ENCODE measurements around the gene FRK. TPM values are rescaled to one million over a fixed set of nuclear protein-coding genes. Genes with fewer than 3 reads are reported as not detected.
"Not testable (repeated sequence)": the region's sequence is repeated elsewhere in the genome, so short reads cannot be mapped to it uniquely, and the experiment has no call there.

FRK gene
- total RNA-seq, 2 experiments from 2014 or later: 0.02 TPM

DNA sequence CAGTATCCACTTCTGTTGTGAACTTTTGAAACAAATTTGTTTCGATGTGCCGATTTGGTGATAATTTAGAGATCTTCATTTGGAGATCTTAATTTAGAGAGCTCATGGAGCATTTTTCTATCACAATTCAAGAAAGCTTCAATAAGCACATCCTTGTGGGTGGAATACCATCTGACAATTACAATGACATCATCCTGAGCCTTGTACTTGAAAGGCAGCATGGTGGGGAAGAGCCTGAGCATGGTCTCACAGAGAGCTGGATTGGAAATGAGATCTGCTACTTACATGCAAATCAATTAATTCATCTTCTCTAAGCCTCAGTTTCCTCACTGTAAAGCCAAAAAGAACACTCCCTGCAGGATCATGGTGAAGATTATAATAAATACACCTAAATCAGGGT lies 75.9 kb downstream of the FRK start:
- Mint-ChIP-seq H3K4me3 (no peak overlapping the region), H3K9me3 (no peaks in the 10 kb centered on the region), H3K36me3 (no peaks in the 10 kb centered on the region), H3K27ac (no peak overlapping the region), H3K27me3 (no peaks in the 10 kb centered on the region), H3K4me1 (ENCODE audit: low read depth) (no peaks in the 10 kb centered on the region)
- CTCF ChIA-PET: no interaction called here
- intact Hi-C loops (cut with micrococcal nuclease): no loop called here
- POLR2A ChIA-PET: no interaction called here
- DNase-seq: no peak

DNA sequence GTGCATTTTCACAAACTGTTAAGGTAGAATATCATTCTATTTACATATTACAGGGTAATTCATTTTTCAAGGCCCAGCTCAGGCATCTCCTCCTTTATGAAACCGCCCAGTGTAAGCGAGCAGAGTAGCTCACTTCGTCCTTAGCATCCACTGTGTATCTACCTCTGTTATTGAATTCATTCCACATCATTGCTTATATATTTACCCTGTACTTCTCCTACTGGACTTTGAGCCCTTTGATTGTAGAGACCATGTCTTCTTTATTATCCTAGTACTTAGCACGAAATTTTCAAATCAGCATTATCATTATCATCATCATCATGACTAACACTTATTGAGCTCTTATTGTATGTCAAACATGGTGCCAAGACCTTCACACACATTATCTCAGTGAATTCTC lies 76.7 kb downstream of the FRK start:
- Mint-ChIP-seq H3K27ac (no peak overlapping the region), H3K36me3 (no peaks in the 10 kb centered on the region), H3K27me3 (no peaks in the 10 kb centered on the region), H3K4me3 (no peak overlapping the region), H3K9me3 (no peaks in the 10 kb centered on the region), H3K4me1 (ENCODE audit: low read depth) (no peaks in the 10 kb centered on the region)
- ChIA-PET POLR2A (no interaction called here), CTCF (no interaction called here)
- no peak for DNase-seq
- intact Hi-C loops (cut with micrococcal nuclease): no loop called here

DNA sequence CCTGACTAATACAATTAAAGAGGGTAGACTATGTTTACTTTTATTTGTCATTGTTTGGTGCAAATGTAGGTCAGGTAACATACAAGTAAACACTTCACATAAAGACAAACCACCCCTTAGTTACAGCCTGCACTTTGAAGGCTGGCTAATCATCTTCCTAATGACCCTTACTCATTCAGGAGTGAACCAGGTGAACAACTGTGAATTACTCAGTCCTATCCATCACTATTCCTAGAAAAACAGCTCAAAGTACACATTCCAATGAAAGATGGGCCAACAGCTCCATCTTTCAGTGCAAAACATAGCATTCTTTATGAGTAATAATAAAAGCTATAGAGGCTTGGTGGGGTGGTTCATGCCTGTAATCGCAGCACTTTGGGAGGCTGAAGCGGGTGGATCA lies 78.2 kb downstream of the FRK start:
- Mint-ChIP-seq H3K27me3 (no peaks in the 10 kb centered on the region), H3K36me3 (no peaks in the 10 kb centered on the region), H3K9me3 (no peaks in the 10 kb centered on the region), H3K27ac (no peak overlapping the region), H3K4me3 (no peak overlapping the region), H3K4me1 (ENCODE audit: low read depth) (no peaks in the 10 kb centered on the region)
- DNase-seq: no peak
- POLR2A ChIA-PET: no interaction called here
- intact Hi-C loops (cut with micrococcal nuclease): no loop called here
- CTCF ChIA-PET: no interaction called here

DNA sequence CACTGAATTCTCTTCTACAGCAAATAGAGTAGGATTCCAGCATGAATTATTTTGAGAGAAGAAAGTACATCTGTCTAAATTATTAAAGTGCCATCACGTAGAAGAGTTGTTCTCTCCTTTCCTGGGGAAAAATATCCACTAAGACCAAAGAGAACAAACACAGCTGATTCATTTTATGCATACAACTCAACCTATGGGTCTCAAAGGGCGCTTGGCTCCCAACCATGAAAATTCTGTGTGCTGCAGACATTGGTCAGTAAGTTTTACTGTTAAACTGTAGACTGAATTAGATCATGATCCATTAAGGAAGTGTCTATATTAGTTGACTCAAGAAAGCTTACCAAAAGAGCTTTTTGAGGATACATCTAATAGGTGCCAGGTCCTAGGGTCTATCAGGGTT lies 83.5 kb downstream of the FRK start:
- H3K4me1 Mint-ChIP-seq (ENCODE audit: low read depth): no peaks in the 10 kb centered on the region
- H3K36me3 Mint-ChIP-seq: no peaks in the 10 kb centered on the region
- DNase-seq: no peak
- intact Hi-C loops (cut with micrococcal nuclease): no loop called here
- peaks cover 1% of the 10 kb centered on the region for H3K27me3 Mint-ChIP-seq
- CTCF ChIA-PET: no interaction called here
- no peak overlapping the region for H3K27ac Mint-ChIP-seq
- H3K4me3 Mint-ChIP-seq: no peak overlapping the region
- no peaks in the 10 kb centered on the region for H3K9me3 Mint-ChIP-seq
- POLR2A ChIA-PET: no interaction called here

DNA sequence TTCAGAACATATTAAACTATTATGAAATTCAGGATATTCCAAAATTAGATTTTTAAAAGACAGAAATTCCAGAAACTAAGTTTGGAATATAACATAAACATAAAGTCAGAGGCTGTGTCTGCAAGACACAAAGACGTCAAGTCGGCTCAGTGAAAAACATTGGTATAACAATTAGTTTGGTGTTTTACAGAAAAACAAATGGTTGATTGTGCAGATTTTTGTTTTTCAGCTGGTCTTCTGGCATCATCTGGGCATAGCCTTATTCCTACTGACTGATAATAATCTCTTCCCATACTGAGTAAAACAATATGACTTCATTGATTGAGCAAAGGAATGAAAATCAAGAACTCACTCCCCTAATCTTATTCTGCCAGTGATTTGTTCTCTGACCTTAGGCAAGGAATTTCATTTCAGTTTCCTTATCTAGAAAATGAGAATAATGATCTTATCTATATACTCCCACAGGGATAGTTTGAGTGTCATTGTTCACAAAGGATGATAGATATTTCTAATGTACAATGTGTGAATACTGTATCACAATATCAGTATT lies 84.3 kb downstream of the FRK start:
- POLR2A ChIA-PET: no interaction called here
- Mint-ChIP-seq H3K4me3 (no peak overlapping the region), H3K9me3 (no peaks in the 10 kb centered on the region), H3K36me3 (no peaks in the 10 kb centered on the region), H3K27ac (no peak overlapping the region), H3K27me3 (peaks cover 1% of the 10 kb centered on the region), H3K4me1 (ENCODE audit: low read depth) (no peaks in the 10 kb centered on the region)
- intact Hi-C loops (cut with micrococcal nuclease): no loop called here
- no peak for DNase-seq
- CTCF ChIA-PET: no interaction called here

DNA sequence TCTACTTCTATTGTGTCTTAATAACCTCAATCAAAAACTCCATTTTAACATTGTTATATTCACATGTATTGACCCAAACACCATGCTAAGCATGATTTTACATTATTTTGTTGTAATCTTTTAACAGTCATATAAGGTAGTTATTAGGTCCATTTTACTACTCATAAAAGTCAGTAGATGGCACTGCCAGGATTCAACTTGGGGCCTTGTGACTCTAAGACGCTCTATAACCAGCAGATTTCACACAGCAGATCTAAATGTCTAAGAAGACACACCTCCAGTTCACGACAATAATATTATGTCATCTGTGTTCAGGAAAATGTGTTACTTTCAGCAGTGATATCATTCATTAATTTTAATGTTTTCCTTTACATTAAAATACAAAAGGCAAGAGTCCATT lies 88.0 kb downstream of the FRK start:
- no peaks in the 10 kb centered on the region for H3K36me3 Mint-ChIP-seq
- H3K27me3 Mint-ChIP-seq: peaks cover 1% of the 10 kb centered on the region
- intact Hi-C loops (cut with micrococcal nuclease): no loop called here
- ChIA-PET POLR2A (no interaction called here), CTCF (interaction anchor here (1.1 kb wide), 1 partner anchor 124 kb away, joined by 4 read pairs; no protein-coding TSS in a partner anchor)
- H3K9me3 Mint-ChIP-seq: no peaks in the 10 kb centered on the region
- no peak overlapping the region for H3K4me3 Mint-ChIP-seq
- DNase-seq: no peak
- H3K4me1 Mint-ChIP-seq (ENCODE audit: low read depth): no peaks in the 10 kb centered on the region
- H3K27ac Mint-ChIP-seq: no peak overlapping the region

DNA sequence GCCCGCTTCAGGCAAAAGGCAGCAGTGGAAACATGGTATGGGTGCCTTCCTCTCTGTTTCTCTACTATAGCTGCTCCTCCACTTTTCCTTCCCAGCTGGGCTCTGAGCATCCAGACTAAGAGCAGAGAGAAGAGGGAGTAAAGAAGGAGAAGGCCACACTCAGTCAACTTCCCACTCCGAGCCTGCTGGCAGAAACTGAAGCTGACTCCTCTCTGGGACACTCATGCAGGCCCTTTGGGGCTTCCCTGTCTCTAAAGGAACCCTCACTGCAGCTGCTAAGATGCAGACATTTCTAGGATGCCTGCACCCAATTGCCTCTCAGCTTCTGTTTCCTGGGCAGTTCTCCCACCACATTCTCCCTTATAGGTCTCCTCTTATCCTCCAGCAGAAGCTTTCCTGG lies 88.9 kb downstream of the FRK start:
- no peak overlapping the region for H3K4me3 Mint-ChIP-seq
- H3K27me3 Mint-ChIP-seq: peaks cover 1% of the 10 kb centered on the region
- H3K27ac Mint-ChIP-seq: no peak overlapping the region
- H3K36me3 Mint-ChIP-seq: no peaks in the 10 kb centered on the region
- H3K9me3 Mint-ChIP-seq: no peaks in the 10 kb centered on the region
- ChIA-PET CTCF (interaction anchor here (1.1 kb wide), 1 partner anchor 125 kb away, joined by 4 read pairs; no protein-coding TSS in a partner anchor), POLR2A (no interaction called here)
- intact Hi-C loops (cut with micrococcal nuclease): no loop called here
- H3K4me1 Mint-ChIP-seq (ENCODE audit: low read depth): no peaks in the 10 kb centered on the region
- DNase-seq: no peak

DNA sequence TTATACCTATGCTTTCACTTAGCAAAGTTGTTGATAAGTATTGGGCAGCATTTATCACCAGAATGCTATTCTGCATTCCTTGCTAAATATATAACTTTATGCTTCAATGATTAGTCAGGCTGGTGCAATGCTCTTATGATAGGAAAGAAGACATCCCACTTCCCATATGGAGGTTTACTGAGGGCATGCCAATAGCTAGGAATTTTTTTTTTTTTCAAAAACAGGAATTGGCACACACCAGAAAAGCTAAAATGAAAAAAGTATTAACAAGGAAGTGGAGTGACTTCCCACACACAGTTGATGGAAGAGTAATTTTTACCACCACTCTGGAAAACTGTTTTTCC lies 90.8 kb downstream of the FRK start:
- H3K27me3 Mint-ChIP-seq: peaks cover 1% of the 10 kb centered on the region
- ChIA-PET CTCF (no interaction called here), POLR2A (no interaction called here)
- no peak for DNase-seq
- intact Hi-C loops (cut with micrococcal nuclease): no loop called here
- no peak overlapping the region for H3K27ac Mint-ChIP-seq
- H3K36me3 Mint-ChIP-seq: no peaks in the 10 kb centered on the region
- no peak overlapping the region for H3K4me3 Mint-ChIP-seq
- H3K4me1 Mint-ChIP-seq (ENCODE audit: low read depth): no peaks in the 10 kb centered on the region
- H3K9me3 Mint-ChIP-seq: no peaks in the 10 kb centered on the region

DNA sequence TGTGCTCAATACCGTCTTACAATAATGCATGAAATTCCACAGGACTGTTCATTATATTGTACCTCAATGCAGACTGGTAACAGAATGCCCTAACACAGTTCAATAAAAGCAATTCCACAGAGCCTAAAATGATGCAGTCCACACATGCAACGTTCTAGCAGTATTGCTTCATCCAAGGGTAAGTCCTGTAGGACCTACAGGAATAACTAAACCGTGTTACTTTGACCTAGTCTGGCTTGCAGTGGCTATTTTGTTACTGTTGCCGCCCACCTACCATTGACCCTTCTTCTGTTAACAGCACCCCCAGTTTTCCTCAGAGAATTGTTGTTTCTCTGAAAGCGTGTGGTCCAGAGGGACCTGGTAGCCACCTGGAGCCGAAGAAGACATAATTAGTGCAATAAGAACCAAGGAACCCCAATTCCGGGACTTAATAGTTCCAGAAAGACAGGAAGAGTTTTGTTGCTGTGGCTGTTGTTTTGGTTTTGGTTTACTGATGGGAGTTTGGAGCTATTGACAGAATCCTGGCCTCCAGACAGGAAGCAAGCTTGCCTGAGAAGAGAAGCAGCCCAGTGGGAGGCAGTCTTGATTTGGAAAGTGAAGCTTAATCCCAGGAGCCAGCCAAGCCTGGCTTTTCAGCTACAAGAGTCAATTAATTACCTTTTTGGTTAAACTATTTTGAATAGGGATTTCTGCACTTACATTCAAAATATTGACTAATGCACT lies 91.3 kb downstream of the FRK start:
- DNase-seq: no peak
- intact Hi-C loops (cut with micrococcal nuclease): no loop called here
- no peak overlapping the region for H3K27ac Mint-ChIP-seq
- ChIA-PET POLR2A (no interaction called here), CTCF (no interaction called here)
- H3K9me3 Mint-ChIP-seq: no peaks in the 10 kb centered on the region
- no peaks in the 10 kb centered on the region for H3K27me3 Mint-ChIP-seq
- H3K4me1 Mint-ChIP-seq (ENCODE audit: low read depth): no peaks in the 10 kb centered on the region
- no peak overlapping the region for H3K4me3 Mint-ChIP-seq
- no peaks in the 10 kb centered on the region for H3K36me3 Mint-ChIP-seq

DNA sequence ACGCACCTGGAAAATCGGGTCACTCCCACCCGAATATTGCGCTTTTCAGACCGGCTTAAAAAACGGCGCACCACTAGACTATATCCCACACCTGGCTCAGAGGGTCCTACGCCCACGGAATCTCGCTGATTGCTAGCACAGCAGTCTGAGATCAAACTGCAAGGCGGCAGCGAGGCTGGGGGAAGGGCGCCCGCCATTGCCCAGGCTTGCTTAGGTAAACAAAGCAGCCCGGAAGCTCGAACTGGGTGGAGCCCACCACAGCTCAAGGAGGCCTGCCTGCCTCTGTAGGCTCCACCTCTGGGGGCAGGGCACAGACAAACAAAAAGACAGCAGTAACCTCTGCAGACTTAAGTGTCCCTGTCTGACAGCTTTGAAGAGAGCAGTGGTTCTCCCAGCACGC lies 100.4 kb downstream of the FRK start:
- intact Hi-C loops (cut with micrococcal nuclease); H3K27me3 Mint-ChIP-seq; DNase-seq; POLR2A ChIA-PET; H3K27ac Mint-ChIP-seq; CTCF ChIA-PET; H3K4me1 Mint-ChIP-seq (ENCODE audit: low read depth); H3K4me3 Mint-ChIP-seq; H3K9me3 Mint-ChIP-seq; H3K36me3 Mint-ChIP-seq: not testable (repeated sequence)

DNA sequence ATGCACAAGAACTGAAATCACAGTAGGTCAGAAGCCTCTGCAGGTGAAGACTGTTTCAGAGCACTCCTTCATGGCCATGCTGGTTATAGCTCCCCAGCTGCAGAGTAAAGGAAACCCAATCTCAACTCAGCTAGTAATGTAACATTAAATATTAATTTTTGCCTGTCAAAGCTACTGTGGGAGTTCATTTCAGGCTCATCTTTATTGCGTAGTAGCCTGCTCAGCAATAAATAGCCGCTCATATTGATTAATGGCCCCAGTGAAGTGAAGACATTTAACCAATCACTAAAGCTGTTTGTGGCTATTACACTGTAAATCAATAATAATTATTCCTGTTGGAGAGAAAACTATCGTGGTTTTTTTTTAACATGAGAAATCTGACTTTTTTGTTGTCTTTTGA lies 101.7 kb downstream of the FRK start:
- no peak for DNase-seq
- Mint-ChIP-seq H3K4me3 (no peak overlapping the region), H3K27ac (no peak overlapping the region), H3K4me1 (ENCODE audit: low read depth) (no peaks in the 10 kb centered on the region), H3K36me3 (no peaks in the 10 kb centered on the region), H3K9me3 (no peaks in the 10 kb centered on the region), H3K27me3 (no peaks in the 10 kb centered on the region)
- intact Hi-C loops (cut with micrococcal nuclease): no loop called here
- ChIA-PET CTCF (no interaction called here), POLR2A (no interaction called here)

DNA sequence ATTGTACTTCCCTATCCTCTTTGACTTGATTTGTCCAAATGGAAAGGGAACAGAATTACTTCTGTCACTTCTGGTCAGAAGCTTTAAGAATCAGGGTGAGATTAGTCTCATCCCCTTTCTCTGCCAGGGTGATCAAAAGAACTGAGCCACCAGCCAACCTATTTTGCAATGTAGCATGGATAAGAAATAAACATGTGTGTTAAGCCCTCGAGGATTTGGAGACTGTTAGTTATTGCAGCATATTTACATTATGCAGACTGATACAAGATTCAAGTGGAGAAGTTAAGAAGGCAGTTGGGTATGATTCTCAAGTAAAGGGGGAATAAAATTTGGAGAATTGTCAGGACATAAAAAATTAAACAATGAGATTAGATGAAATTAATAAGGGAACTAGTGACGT lies 106.0 kb downstream of the FRK start:
- Mint-ChIP-seq H3K4me3 (no peak overlapping the region), H3K4me1 (ENCODE audit: low read depth) (no peaks in the 10 kb centered on the region), H3K36me3 (no peaks in the 10 kb centered on the region), H3K27me3 (no peaks in the 10 kb centered on the region), H3K9me3 (peaks cover 6% of the 10 kb centered on the region), H3K27ac (no peak overlapping the region)
- CTCF ChIA-PET: no interaction called here
- POLR2A ChIA-PET: no interaction called here
- DNase-seq: no peak
- intact Hi-C loops (cut with micrococcal nuclease): no loop called here

DNA sequence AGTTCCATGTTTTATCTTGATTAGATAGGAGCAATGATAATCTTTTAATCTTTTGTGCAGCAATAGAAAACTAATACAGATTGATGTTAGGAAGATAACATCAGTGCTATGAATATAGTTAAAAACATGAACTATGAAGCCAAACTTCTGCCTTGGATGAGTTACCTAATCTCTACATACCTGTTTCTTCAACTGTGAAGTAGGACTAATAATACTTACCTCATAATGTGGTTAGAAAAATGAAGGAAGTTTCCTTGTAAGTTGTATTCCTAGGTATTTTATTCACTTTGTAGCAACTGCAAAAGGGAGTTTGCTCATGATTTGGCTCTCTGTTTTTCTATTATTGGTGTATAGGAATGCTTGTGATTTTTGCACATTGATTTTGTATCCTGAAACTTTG lies 111.9 kb downstream of the FRK start:
- no peaks in the 10 kb centered on the region for H3K4me1 Mint-ChIP-seq (ENCODE audit: low read depth)
- ChIA-PET CTCF (no interaction called here), POLR2A (no interaction called here)
- no peak overlapping the region for H3K4me3 Mint-ChIP-seq
- no peaks in the 10 kb centered on the region for H3K36me3 Mint-ChIP-seq
- H3K9me3 Mint-ChIP-seq: peaks cover 6% of the 10 kb centered on the region
- no peak overlapping the region for H3K27ac Mint-ChIP-seq
- intact Hi-C loops (cut with micrococcal nuclease): no loop called here
- DNase-seq: no peak
- H3K27me3 Mint-ChIP-seq: no peaks in the 10 kb centered on the region
